K562 (cell line): ENCODE results near the gene YPEL4. TPM values are rescaled to one million over a fixed set of nuclear protein-coding genes. Genes with fewer than 3 reads are reported as not detected.

Experiments used
- SIN3B ChIP-seq: fragments of 450-650 bp; IDR thresholded peaks from 2 replicates; pipeline ENCODE4 v1.6.1; 2017; ENCODE audit warnings: low read depth, mild to moderate bottlenecking, moderate library complexity
- TCF7L2 ChIP-seq: fragments of 150-350 bp; IDR thresholded peaks from 2 replicates; pipeline ENCODE4 v1.6.1; 2016; ENCODE audit warnings: low read depth, mild to moderate bottlenecking, low read length, moderate library complexity
- polyA plus RNA-seq, 8 experiments: library from polyadenylated mRNA; depleted of rRNA in 4 of 8; stranded (reverse) in 5 of 8; unstranded in 3 of 8; fragments of >200 nt; fragmentation: Nextera tagmentation in 2 of 8; fragmentation: Illumina TruSeq in 1 of 8; extraction: Ambion mirVana in 2 of 8; extraction: Trizol in 1 of 8; gene quantifications; 2 replicates each; pipeline versions ENCODE4 v1.2.1 to v1.2.3, GENCODE V29; 2011 to 2014; ENCODE audit warnings: inconsistent platforms in 1 of 8, missing spikeins in 1 of 8
- total RNA-seq, 7 experiments: library from RNA; depleted of rRNA in 6 of 7; stranded (reverse); fragments of >200 nt in 6 of 7; fragmentation: Illumina TruSeq in 2 of 7; extraction: Trizol in 2 of 7; gene quantifications; 2 replicates each; pipeline versions ENCODE4 v1.2.1 to v1.2.3, GENCODE V29; 2011 to 2021; ENCODE audit warnings: low replicate concordance in 1 of 7
- TF ChIP-seq, protein P1 (sequence below): fragments of 200-800 bp; sonication (Bioruptor generic); IDR thresholded peaks from 2 replicates; pipeline ENCODE4 v1.6.1; 2017; ENCODE audit warnings: missing genetic modification characterization, missing compliant biosample characterization
- TF ChIP-seq, protein P2 (sequence below): fragments of 200-600 bp; sonication (generic); IDR thresholded peaks from one replicate; pipeline ENCODE4 v1.6.1; 2012; ENCODE audit warnings: mild to moderate bottlenecking, low read depth, low read length, inconsistent platforms
- TF ChIP-seq, protein P3 (sequence below): sonication (generic); formaldehyde crosslinking; IDR thresholded peaks from 2 replicates; pipeline ENCODE4 v1.8.1; 2023; ENCODE audit warnings: missing genetic modification reagents, mild to moderate bottlenecking, borderline replicate concordance

YPEL4 gene
- total and polyA plus RNA-seq, 9 of the 15 experiments (the other 6 are each of a cell fraction or from before 2014, with no cell fraction given), result 0.07 to 1.4 (median 0.40) TPM; not detected in 2

DNA sequence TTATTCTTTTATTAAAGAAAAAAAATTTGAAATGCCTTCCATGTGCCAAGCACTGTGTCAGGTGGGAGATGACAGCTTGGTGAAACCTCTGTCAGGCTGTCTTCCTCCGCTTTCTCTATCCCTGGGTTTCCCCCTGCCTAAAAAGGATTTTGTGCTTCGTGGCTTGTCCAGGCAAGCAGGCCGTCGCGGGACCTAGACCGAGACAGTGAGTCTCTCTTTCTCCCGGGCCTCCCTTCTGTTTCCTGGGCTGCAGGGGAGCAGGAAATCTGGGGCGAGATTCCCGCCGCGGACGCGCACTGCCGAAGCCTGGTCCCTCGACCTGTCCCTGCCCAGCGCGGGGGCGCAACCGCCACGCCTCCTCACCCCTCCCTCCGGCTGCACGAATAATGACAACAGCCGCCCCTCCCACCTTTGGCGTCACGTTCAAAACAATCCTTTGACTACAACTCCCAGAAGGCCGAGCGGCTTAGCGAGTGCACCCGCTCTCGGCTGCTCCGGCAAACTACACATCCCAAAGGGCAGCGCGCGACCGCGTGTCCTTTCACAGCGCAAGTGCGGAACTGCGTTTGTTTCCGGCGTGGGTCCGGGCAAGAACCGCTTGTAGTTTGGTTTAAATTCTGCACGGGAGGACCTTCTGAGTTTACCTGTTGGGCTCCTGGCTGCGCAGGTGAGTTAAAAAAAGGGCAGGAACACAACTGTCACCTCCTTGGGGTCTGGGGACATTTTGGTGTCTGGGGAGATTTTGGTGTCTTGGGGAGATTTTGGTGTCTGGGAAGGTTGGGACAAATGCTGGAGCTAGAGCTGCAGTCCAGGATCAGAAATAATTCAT, 7.7 kb upstream of the YPEL4 start, which contains the start of gene CLP1 (continued):
- TF ChIP-seq, protein P1, sequence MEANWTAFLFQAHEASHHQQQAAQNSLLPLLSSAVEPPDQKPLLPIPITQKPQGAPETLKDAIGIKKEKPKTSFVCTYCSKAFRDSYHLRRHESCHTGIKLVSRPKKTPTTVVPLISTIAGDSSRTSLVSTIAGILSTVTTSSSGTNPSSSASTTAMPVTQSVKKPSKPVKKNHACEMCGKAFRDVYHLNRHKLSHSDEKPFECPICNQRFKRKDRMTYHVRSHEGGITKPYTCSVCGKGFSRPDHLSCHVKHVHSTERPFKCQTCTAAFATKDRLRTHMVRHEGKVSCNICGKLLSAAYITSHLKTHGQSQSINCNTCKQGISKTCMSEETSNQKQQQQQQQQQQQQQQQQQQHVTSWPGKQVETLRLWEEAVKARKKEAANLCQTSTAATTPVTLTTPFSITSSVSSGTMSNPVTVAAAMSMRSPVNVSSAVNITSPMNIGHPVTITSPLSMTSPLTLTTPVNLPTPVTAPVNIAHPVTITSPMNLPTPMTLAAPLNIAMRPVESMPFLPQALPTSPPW, result peak; percentile 95
- TF ChIP-seq, protein P2, sequence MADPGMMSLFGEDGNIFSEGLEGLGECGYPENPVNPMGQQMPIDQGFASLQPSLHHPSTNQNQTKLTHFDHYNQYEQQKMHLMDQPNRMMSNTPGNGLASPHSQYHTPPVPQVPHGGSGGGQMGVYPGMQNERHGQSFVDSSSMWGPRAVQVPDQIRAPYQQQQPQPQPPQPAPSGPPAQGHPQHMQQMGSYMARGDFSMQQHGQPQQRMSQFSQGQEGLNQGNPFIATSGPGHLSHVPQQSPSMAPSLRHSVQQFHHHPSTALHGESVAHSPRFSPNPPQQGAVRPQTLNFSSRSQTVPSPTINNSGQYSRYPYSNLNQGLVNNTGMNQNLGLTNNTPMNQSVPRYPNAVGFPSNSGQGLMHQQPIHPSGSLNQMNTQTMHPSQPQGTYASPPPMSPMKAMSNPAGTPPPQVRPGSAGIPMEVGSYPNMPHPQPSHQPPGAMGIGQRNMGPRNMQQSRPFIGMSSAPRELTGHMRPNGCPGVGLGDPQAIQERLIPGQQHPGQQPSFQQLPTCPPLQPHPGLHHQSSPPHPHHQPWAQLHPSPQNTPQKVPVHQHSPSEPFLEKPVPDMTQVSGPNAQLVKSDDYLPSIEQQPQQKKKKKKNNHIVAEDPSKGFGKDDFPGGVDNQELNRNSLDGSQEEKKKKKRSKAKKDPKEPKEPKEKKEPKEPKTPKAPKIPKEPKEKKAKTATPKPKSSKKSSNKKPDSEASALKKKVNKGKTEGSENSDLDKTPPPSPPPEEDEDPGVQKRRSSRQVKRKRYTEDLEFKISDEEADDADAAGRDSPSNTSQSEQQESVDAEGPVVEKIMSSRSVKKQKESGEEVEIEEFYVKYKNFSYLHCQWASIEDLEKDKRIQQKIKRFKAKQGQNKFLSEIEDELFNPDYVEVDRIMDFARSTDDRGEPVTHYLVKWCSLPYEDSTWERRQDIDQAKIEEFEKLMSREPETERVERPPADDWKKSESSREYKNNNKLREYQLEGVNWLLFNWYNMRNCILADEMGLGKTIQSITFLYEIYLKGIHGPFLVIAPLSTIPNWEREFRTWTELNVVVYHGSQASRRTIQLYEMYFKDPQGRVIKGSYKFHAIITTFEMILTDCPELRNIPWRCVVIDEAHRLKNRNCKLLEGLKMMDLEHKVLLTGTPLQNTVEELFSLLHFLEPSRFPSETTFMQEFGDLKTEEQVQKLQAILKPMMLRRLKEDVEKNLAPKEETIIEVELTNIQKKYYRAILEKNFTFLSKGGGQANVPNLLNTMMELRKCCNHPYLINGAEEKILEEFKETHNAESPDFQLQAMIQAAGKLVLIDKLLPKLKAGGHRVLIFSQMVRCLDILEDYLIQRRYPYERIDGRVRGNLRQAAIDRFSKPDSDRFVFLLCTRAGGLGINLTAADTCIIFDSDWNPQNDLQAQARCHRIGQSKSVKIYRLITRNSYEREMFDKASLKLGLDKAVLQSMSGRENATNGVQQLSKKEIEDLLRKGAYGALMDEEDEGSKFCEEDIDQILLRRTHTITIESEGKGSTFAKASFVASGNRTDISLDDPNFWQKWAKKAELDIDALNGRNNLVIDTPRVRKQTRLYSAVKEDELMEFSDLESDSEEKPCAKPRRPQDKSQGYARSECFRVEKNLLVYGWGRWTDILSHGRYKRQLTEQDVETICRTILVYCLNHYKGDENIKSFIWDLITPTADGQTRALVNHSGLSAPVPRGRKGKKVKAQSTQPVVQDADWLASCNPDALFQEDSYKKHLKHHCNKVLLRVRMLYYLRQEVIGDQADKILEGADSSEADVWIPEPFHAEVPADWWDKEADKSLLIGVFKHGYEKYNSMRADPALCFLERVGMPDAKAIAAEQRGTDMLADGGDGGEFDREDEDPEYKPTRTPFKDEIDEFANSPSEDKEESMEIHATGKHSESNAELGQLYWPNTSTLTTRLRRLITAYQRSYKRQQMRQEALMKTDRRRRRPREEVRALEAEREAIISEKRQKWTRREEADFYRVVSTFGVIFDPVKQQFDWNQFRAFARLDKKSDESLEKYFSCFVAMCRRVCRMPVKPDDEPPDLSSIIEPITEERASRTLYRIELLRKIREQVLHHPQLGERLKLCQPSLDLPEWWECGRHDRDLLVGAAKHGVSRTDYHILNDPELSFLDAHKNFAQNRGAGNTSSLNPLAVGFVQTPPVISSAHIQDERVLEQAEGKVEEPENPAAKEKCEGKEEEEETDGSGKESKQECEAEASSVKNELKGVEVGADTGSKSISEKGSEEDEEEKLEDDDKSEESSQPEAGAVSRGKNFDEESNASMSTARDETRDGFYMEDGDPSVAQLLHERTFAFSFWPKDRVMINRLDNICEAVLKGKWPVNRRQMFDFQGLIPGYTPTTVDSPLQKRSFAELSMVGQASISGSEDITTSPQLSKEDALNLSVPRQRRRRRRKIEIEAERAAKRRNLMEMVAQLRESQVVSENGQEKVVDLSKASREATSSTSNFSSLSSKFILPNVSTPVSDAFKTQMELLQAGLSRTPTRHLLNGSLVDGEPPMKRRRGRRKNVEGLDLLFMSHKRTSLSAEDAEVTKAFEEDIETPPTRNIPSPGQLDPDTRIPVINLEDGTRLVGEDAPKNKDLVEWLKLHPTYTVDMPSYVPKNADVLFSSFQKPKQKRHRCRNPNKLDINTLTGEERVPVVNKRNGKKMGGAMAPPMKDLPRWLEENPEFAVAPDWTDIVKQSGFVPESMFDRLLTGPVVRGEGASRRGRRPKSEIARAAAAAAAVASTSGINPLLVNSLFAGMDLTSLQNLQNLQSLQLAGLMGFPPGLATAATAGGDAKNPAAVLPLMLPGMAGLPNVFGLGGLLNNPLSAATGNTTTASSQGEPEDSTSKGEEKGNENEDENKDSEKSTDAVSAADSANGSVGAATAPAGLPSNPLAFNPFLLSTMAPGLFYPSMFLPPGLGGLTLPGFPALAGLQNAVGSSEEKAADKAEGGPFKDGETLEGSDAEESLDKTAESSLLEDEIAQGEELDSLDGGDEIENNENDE, result no peak
- TF ChIP-seq TCF7L2, result no peak
- peak; percentile 47; the same call in 1 of the 2 replicates for TF ChIP-seq SIN3B
- TF ChIP-seq, protein P3, sequence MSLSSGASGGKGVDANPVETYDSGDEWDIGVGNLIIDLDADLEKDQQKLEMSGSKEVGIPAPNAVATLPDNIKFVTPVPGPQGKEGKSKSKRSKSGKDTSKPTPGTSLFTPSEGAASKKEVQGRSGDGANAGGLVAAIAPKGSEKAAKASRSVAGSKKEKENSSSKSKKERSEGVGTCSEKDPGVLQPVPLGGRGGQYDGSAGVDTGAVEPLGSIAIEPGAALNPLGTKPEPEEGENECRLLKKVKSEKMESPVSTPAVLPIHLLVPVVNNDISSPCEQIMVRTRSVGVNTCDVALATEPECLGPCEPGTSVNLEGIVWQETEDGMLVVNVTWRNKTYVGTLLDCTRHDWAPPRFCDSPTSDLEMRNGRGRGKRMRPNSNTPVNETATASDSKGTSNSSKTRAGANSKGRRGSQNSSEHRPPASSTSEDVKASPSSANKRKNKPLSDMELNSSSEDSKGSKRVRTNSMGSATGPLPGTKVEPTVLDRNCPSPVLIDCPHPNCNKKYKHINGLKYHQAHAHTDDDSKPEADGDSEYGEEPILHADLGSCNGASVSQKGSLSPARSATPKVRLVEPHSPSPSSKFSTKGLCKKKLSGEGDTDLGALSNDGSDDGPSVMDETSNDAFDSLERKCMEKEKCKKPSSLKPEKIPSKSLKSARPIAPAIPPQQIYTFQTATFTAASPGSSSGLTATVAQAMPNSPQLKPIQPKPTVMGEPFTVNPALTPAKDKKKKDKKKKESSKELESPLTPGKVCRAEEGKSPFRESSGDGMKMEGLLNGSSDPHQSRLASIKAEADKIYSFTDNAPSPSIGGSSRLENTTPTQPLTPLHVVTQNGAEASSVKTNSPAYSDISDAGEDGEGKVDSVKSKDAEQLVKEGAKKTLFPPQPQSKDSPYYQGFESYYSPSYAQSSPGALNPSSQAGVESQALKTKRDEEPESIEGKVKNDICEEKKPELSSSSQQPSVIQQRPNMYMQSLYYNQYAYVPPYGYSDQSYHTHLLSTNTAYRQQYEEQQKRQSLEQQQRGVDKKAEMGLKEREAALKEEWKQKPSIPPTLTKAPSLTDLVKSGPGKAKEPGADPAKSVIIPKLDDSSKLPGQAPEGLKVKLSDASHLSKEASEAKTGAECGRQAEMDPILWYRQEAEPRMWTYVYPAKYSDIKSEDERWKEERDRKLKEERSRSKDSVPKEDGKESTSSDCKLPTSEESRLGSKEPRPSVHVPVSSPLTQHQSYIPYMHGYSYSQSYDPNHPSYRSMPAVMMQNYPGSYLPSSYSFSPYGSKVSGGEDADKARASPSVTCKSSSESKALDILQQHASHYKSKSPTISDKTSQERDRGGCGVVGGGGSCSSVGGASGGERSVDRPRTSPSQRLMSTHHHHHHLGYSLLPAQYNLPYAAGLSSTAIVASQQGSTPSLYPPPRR, result no peak
